Tibial nerve (tissue), 4 donors: ENCODE data around the gene SPESP1. TPM values are rescaled to one million over a fixed set of nuclear protein-coding genes. Genes with fewer than 3 reads are reported as not detected.

Experiments used
- DNase-seq, 2 donors: peaks; one replicate each; pipeline ENCODE4 v3.0.0-alpha.2; 2019; ENCODE audit warnings: low spot score in 2 of 2
- H3K27ac ChIP-seq, 4 donors: fragments of 200-600 bp; sonication (generic) in 3 of 4; one replicate each; pipeline ENCODE4 v1.5.1; 2017 to 2019; ENCODE audit warnings: mild to moderate bottlenecking in 1 of 4
- H3K27me3 ChIP-seq, 2 donors: fragments of 200-600 bp; sonication (generic) in 1 of 2; one replicate each; pipeline versions ENCODE4 v1.5.1 to v1.6.0; 2017 to 2019
- H3K36me3 ChIP-seq, 3 donors: fragments of 200-600 bp; sonication (generic); one replicate each; pipeline ENCODE4 v1.5.1; 2018 to 2019
- H3K4me1 ChIP-seq, 4 donors: fragments of 200-600 bp; sonication (generic) in 3 of 4; one replicate each; pipeline ENCODE4 v1.5.1; 2017 to 2019
- H3K4me3 ChIP-seq, 4 donors: fragments of 200-600 bp; sonication (generic) in 3 of 4; one replicate each; pipeline ENCODE4 v1.5.1; 2017 to 2019; ENCODE audit warnings: mild to moderate bottlenecking in 1 of 4, moderate library complexity in 1 of 4
- H3K9me3 ChIP-seq, 4 donors: fragments of 200-600 bp; sonication (generic) in 3 of 4; one replicate each; pipeline ENCODE4 v1.5.1; 2017 to 2019
- EP300 ChIP-seq, 2 donors: sonication (generic); formaldehyde crosslinking; IDR thresholded peaks; one replicate each; pipeline ENCODE4 v1.6.1; 2017; ENCODE audit warnings: antibody characterized with exemption in 2 of 2, mild to moderate bottlenecking in 1 of 2
- POLR2A ChIP-seq, 2 donors: fragments of 450-650 bp; IDR thresholded peaks; one replicate each; pipeline ENCODE4 v1.6.1; 2017; ENCODE audit warnings: antibody characterized with exemption in 2 of 2, mild to moderate bottlenecking in 2 of 2, moderate library complexity in 2 of 2
- WGBS, 2 donors: methylation state at CpG; one replicate each; pipeline ENCODE4 v1.1.5; 2018; 5-methylcytosine and 5-hydroxymethylcytosine counted together
- total RNA-seq, 4 donors: library from RNA; depleted of rRNA; stranded (reverse); fragments of >200 nt; gene quantifications; one replicate each; pipeline ENCODE4 v1.1.0, GENCODE V29; 2016
- TF ChIP-seq, protein P1 (sequence below), 5 experiments: fragments of 200-600 bp in 3 of 5; fragments of 450-650 bp in 2 of 5; sonication (generic) in 3 of 5; IDR thresholded peaks; one replicate each; pipeline ENCODE4 v1.5.1; 2016 to 2019; ENCODE audit warnings: antibody characterized with exemption in 5 of 5, mild to moderate bottlenecking in 3 of 5, moderate library complexity in 2 of 5

Gene SPESP1
- total RNA-seq, 4 donors from 2014 or later, result 1.7 to 3.5 (median 1.9) TPM

DNA sequence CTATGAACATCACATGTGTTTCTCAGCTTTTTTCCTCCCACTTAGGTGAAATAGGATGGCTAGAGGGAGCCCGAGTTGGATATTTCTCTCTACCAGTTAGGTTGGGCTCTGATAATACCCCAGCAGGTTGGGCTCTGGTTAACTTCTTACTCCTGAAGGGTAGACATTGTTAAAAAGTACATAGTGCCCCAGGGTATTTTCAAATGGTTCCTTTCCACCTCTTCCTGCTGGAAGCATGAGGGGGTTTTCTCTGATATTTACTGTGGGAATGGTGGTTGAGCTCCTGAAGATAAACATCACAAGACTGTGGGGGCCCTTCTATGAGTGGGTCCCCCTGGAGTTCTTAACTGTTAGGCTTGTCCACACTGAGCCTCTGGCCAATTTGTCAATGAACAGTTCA lies 36.1 kb upstream of the SPESP1 start:
- no peak overlapping the region for H3K4me3 ChIP-seq
- no peak for DNase-seq
- no peaks in the 10 kb centered on the region for H3K9me3 ChIP-seq
- H3K27me3 ChIP-seq, result peaks cover 0 to 7% of the 10 kb centered on the region in 2 donors
- H3K4me1 ChIP-seq, result no peaks in the 10 kb centered on the region
- TF ChIP-seq POLR2A (IDR thresholded peaks at IDR 0.05), result no peak
- TF ChIP-seq, protein P1, sequence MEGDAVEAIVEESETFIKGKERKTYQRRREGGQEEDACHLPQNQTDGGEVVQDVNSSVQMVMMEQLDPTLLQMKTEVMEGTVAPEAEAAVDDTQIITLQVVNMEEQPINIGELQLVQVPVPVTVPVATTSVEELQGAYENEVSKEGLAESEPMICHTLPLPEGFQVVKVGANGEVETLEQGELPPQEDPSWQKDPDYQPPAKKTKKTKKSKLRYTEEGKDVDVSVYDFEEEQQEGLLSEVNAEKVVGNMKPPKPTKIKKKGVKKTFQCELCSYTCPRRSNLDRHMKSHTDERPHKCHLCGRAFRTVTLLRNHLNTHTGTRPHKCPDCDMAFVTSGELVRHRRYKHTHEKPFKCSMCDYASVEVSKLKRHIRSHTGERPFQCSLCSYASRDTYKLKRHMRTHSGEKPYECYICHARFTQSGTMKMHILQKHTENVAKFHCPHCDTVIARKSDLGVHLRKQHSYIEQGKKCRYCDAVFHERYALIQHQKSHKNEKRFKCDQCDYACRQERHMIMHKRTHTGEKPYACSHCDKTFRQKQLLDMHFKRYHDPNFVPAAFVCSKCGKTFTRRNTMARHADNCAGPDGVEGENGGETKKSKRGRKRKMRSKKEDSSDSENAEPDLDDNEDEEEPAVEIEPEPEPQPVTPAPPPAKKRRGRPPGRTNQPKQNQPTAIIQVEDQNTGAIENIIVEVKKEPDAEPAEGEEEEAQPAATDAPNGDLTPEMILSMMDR (IDR thresholded peaks at IDR 0.05), result no peak
- TF ChIP-seq EP300 (IDR thresholded peaks at IDR 0.05), result no peak
- no peak overlapping the region for H3K27ac ChIP-seq
- no peaks in the 10 kb centered on the region for H3K36me3 ChIP-seq
- WGBS, 2 donors, result 46 to 81% methylated on average over 1 of the region's 1 CpG

DNA sequence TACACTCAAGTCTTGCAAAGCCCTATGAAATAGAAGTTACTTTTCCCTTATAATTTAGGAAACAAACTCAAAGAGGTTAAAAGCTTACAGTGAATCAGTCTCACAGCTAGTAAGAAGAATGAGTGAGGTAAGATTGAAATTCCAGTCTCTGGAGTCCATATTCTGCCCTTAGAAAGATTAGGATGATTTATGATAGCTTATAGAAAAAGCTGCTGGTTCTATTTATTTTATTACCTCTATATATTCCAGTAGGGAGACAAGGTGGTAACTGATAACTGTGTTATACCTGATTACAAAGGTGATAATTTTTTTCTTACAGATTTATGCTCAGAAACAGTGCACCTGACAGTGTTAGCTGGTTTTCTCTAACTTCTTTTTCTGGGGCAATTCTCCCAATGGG lies 34.1 kb upstream of the SPESP1 start:
- no peak for DNase-seq
- Histone ChIP-seq H3K27me3 (peaks cover 0 to 7% of the 10 kb centered on the region in 2 donors), H3K36me3 (no peaks in the 10 kb centered on the region), H3K4me3 (no peak overlapping the region), H3K9me3 (no peaks in the 10 kb centered on the region), H3K4me1 (no peaks in the 10 kb centered on the region), H3K27ac (no peak overlapping the region)
- no peak for TF ChIP-seq POLR2A (IDR thresholded peaks at IDR 0.05)

DNA sequence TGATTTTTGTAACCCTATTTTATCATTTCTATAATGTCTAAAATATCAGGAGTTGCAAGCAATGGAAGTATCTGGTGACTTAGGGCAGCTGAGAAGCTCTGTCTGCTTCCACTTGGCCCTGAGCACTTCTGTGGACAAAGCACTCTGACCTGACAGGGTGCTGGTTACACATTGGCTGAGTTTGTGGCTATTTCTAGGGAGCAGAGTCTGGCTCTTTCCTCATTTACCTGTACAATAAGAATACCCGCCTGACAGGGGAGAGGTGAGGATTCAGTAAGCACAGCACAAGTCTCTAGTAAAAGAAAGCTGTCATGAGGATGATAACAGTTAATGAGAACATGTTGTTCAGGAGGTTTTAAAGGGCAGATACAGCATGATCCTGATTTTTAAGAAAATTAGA lies 33.3 kb upstream of the SPESP1 start:
- Histone ChIP-seq H3K4me1 (peaks cover 0 to 2% (median 0%) of the 10 kb centered on the region in 4 donors), H3K36me3 (no peaks in the 10 kb centered on the region), H3K27ac (no peak overlapping the region), H3K27me3 (peaks cover 0 to 7% of the 10 kb centered on the region in 2 donors), H3K4me3 (no peak overlapping the region), H3K9me3 (no peaks in the 10 kb centered on the region)
- 90 to 93% methylated on average over 1 of the region's 1 CpG for WGBS, 2 donors
- no peak for TF ChIP-seq POLR2A (IDR thresholded peaks at IDR 0.05)
- TF ChIP-seq, protein P1 (IDR thresholded peaks at IDR 0.05), result no peak
- TF ChIP-seq EP300 (IDR thresholded peaks at IDR 0.05), result no peak
- DNase-seq, result no peak

DNA sequence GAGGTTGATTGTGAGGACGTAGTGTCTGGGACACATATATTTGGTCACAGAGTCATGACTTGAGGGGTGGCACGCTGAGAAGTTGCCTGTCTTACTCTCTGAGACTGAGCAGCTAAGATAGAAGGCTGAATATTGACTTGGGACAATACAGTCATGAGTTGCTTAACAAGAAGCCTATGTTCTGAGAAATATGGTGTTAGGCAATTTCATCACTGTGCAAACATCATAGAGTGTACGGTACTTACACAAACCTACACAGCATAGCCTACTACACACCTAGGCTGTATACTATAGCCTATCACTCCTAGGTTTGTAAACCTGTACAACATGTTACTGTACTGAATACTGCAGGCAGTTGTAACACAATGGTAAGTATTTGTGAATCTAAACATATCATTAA lies 30.3 kb upstream of the SPESP1 start:
- Histone ChIP-seq H3K27me3 (no peaks in the 10 kb centered on the region), H3K9me3 (no peaks in the 10 kb centered on the region), H3K4me1 (peaks cover 0 to 10% (median 0%) of the 10 kb centered on the region in 4 donors), H3K4me3 (no peak overlapping the region), H3K27ac (no peak overlapping the region), H3K36me3 (no peaks in the 10 kb centered on the region)
- 84 to 86% methylated on average over 3 of the region's 3 CpGs for WGBS, 2 donors
- no peak for DNase-seq
- no peak for TF ChIP-seq POLR2A (IDR thresholded peaks at IDR 0.05)
- TF ChIP-seq, protein P1 (IDR thresholded peaks at IDR 0.05), result no peak
- TF ChIP-seq EP300 (IDR thresholded peaks at IDR 0.05), result no peak

DNA sequence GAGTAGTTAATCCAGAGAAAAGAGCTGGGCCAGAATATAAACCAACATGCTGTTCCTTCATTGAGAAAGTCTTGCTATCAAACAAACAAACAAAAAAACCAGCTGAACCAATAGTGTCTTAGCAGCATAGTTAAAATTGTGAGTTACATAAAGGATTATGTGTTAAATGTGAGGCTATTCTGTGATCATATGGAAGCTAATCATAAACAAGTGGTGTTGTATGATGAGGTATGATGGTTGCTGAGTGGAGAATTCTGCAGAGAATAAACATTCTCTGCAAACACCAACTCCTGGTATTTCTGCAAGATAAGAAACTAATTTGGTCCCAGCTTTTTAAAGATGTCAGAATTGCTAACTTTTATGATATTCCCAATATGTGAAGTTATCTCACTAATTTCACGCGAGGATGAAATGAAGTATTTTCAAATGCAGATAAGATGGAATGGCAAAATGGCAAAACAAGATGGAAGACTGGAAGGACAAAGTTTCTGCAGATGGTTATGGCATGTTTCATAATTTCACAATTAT lies 22.9 kb upstream of the SPESP1 start:
- no peak for TF ChIP-seq EP300 (IDR thresholded peaks at IDR 0.05)
- TF ChIP-seq, protein P1 (IDR thresholded peaks at IDR 0.05), result no peak
- no peak for TF ChIP-seq POLR2A (IDR thresholded peaks at IDR 0.05)
- Histone ChIP-seq H3K4me1 (peaks cover 0 to 4% (median 0%) of the 10 kb centered on the region in 4 donors), H3K4me3 (no peak overlapping the region), H3K27ac (no peak overlapping the region), H3K9me3 (no peaks in the 10 kb centered on the region), H3K36me3 (no peaks in the 10 kb centered on the region), H3K27me3 (peaks cover 0 to 7% of the 10 kb centered on the region in 2 donors)
- WGBS, 2 donors, result 92 to 100% methylated on average over 2 of the region's 2 CpGs
- no peak for DNase-seq

DNA sequence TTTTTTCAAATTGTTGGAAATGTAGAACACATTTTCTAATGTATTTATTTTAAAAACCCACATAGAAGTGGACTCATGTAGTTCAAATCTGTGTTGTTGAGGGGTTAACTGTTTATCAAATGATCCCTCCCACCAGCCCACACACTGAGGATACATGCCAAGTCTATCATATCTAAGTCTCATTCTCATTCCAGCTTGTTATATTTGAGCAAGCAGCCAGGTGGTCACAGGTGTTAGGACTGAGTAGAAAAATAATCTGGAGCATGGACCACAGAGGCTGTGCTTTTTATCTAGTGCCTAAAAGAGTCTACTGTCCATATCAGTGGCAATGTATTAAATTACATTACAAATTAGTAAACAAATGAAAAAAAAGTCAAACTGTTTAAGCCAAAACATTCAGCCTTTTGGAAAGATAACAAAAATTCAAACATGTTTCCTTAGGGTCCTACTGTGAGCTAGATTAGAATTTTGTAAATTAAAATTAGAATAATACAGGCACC lies 20.7 kb upstream of the SPESP1 start:
- TF ChIP-seq, protein P1 (IDR thresholded peaks at IDR 0.05), result no peak
- TF ChIP-seq POLR2A (IDR thresholded peaks at IDR 0.05) (no peak), EP300 (IDR thresholded peaks at IDR 0.05) (no peak)
- no peak overlapping the region for H3K27ac ChIP-seq
- H3K4me3 ChIP-seq, result no peak overlapping the region
- no peaks in the 10 kb centered on the region for H3K4me1 ChIP-seq
- DNase-seq, result no peak
- H3K36me3 ChIP-seq, result no peaks in the 10 kb centered on the region
- peaks cover 0 to 7% of the 10 kb centered on the region in 2 donors for H3K27me3 ChIP-seq
- H3K9me3 ChIP-seq, result no peaks in the 10 kb centered on the region
